B cell (primary cell): ENCODE results near the gene SEC24C.

ENCODE experiments used
- CTCF ChIP-seq: fragments of 200-600 bp; IDR thresholded peaks from one replicate; pipeline ENCODE4 v1.8.0; 2022; ENCODE audit warnings: antibody characterized with exemption, mild to moderate bottlenecking
- EZH2 ChIP-seq: IDR thresholded peaks from 2 replicates; pipeline ENCODE4 v1.6.1; 2012; ENCODE audit warnings: borderline replicate concordance, low read depth, mild to moderate bottlenecking, moderate library complexity, low read length; ENCODE audit not compliant: insufficient read depth, poor library complexity, severe bottlenecking

- TF ChIP-seq EZH2 = no peak
- TF ChIP-seq CTCF = no peak
Observed at GRCh38 chr10:73742454-73742734, 1.8 kb upstream of the SEC24C start.
